Epidermal melanocyte (primary cell): ENCODE results near the gene STON1.
"Not testable (repeated sequence)": the region's sequence is repeated elsewhere in the genome, so short reads cannot be mapped to it uniquely, and the experiment has no call there.

Experiments used
- DNase-seq: peaks from one replicate; pipeline ENCODE4 v3.0.0; 2011; ENCODE audit warnings: low spot score; ENCODE audit not compliant: insufficient read length

Gene STON1

GRCh38 chr2:48572816-48573215 lies 42.9 kb downstream of the STON1 start:
- no peak for DNase-seq

- no peak for DNase-seq
Observed at GRCh38 chr2:48574353-48575287, 44.7 kb downstream of the STON1 start.

- no peak for DNase-seq
Observed at GRCh38 chr2:48578313-48578712, 48.4 kb downstream of the STON1 start.

- no peak for DNase-seq
Observed at GRCh38 chr2:48583961-48584360, 54.0 kb downstream of the STON1 start.

GRCh38 chr2:48584551-48584950 lies 54.6 kb downstream of the STON1 start:
- no peak for DNase-seq

GRCh38 chr2:48586433-48586832 lies 56.5 kb downstream of the STON1 start:
- no peak for DNase-seq

- DNase-seq: no peak
Observed at GRCh38 chr2:48587560-48587959, 57.6 kb downstream of the STON1 start.

- DNase-seq: no peak
Observed at GRCh38 chr2:48587961-48588360, 58.0 kb downstream of the STON1 start.

GRCh38 chr2:48588745-48589144 lies 58.8 kb downstream of the STON1 start:
- no peak for DNase-seq

- DNase-seq: peak; percentile 38
Observed at GRCh38 chr2:48589170-48589767, 59.3 kb downstream of the STON1 start.

GRCh38 chr2:48590017-48590416 lies 60.1 kb downstream of the STON1 start:
- no peak for DNase-seq

- DNase-seq: no peak
Observed at GRCh38 chr2:48592067-48592466, 62.1 kb downstream of the STON1 start.

GRCh38 chr2:48596751-48597150 lies 66.8 kb downstream of the STON1 start:
- DNase-seq: not testable (repeated sequence)

GRCh38 chr2:48597492-48597891 lies 67.5 kb downstream of the STON1 start:
- DNase-seq: no peak

GRCh38 chr2:48600204-48600813 lies 70.4 kb downstream of the STON1 start:
- no peak for DNase-seq

- no peak for DNase-seq
Observed at GRCh38 chr2:48600917-48601316, 71.0 kb downstream of the STON1 start.

GRCh38 chr2:48601349-48601748 lies 71.4 kb downstream of the STON1 start:
- DNase-seq: no peak

GRCh38 chr2:48605482-48606175 lies 75.7 kb downstream of the STON1 start:
- no peak for DNase-seq

- no peak for DNase-seq
Observed at GRCh38 chr2:48607307-48608014, 77.5 kb downstream of the STON1 start.

- DNase-seq: no peak
Observed at GRCh38 chr2:48613211-48613610, 83.3 kb downstream of the STON1 start.

- DNase-seq: not testable (repeated sequence)
Observed at GRCh38 chr2:48614581-48614980, 84.6 kb downstream of the STON1 start.
